Measurements from ENCODE around the gene ABCE1. TPM values are rescaled to one million over a fixed set of nuclear protein-coding genes. Genes with fewer than 3 reads are reported as not detected.

The ABCE1 gene
- total RNA-seq, 1 donor from 2014 or later = 123 TPM

DNA sequence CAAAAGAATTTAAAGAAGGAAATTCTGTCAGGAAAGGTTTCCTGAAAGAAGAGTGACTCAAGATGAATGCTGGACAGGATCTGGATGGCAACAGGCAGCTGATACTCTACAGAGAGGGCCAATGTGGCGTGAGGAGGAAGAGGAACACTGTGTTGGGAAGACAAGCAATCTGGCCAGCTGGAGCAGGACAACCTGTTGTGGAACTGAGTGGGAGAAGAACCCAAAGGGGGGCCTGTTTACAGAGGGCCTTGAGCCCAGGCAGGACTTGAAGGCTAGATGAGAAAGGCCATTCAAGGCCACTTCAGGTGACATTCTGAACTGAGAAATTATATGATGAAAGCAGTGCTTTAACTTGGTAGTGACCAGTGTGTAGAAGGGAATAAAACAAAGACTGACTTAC lies 73.8 kb downstream of the ABCE1 start:
- DNase-seq (ENCODE audit: extremely low read depth, low read depth, low spot score) = no peak

DNA sequence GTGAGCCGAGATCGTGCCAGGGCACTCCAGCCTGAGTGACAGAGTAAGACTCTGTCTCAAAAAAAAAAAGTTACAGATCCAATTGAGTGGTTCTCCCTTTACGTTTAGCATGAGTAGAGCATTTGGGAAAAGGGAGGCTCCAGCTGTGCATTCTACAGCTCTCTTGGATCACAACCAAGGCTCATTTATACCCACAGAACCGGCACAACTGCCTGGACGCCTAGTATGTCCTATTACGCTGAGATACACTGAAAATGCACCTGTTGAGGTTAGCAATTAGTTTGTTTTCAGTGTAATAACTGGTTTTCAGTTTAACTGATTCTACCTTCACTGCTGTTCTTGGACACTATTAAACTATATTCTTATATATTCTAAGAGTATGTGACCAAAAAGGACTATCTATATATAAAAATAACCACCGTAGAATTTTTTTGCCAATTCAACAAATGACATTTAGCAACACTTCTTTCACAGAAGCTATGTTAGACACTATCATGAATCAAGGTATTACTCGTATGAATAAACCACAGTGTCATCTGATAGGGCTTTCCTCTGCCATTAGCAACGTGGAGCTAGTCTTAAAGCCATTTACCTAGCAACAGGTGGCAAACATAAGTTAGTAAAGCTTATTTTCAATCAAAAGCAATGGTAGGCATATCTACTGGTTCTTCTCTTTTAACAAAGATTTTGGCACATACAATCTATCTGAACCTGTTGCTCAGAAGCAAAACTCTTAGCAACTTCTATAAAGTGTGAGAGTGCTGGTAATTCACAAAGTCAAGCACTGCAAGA lies 78.7 kb downstream of the ABCE1 start:
- no peak for DNase-seq (ENCODE audit: extremely low read depth, low read depth, low spot score)

DNA sequence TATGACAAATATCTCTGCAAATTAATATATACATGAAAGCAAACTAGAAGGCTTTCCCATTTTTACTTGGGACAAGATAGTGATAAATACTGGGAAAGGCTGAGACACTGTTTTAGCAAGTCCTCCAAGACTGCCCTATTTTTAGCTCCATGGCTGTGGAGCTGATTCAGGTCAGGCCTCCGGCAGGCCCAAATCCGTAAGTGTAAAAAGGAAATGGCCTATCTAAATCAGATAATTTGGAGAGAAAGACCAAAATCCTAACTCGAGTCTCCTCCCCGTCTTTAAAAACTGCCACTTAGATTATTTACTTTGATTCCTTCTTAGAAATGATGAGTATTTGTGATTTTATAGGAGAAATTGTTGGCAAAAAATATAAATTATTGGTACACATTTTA lies 79.4 kb downstream of the ABCE1 start:
- no peak for DNase-seq (ENCODE audit: extremely low read depth, low read depth, low spot score)

DNA sequence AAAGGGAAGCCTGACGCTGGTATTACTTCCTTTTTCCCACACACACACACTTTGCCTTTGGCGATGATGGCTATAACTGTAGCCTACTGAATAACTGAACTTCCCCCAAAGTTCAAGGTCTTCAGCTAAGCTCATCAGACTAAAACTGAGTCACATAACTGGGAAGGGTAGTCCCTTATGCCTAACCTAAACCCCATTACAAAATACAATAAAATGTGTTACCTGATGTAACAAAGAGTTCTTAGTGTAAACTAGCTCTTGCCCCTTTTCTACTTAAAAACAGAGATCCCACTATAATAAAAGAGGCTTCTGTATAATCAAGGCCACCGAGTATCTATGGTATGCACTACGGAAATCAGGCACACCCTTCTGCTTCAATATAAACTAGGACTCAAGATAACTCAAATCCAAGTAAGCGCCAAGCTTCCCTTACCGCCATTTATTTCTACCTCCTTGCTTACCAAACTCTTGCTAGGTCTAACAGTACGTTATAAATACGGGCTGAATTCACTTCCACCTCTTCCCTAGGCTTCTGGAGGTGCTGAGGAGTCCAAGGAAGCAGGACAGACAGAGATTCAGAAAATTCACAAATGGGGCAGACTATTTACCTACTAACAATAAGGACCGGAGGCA lies 79.9 kb downstream of the ABCE1 start:
- no peak for DNase-seq (ENCODE audit: extremely low read depth, low read depth, low spot score)

DNA sequence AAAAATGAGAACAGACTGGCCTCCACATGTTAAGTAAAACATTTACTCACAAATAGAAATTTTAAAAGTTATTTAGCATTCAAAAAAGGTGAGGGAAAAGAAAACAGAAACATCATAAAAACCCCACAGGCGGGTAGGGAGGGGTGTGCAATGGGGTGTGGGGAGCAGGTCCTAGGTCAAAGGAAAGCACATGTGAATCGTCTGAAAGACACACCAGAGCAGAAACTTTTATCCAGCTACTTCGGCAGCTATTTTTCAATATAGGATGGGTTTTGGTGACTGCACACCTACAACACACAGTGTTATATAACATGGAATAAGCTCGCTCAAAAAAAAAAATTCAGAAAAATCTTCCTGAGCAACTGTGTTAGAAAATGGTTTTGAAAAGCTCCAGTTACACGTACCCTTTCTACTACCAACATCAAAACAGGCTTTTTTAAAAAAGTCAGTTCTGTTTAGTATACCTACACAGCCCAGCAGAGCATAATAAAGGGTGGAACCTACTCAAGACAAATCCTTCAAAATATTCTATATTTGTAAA lies 80.7 kb downstream of the ABCE1 start:
- no peak for DNase-seq (ENCODE audit: extremely low read depth, low read depth, low spot score)

Other genes starting within 250 kb of the ABCE1 start
- gene ANAPC10, start 115 bp upstream of the ABCE1 start, total RNA-seq = 12.4 and 27.4 TPM in 2 replicates
- 23.6 and 38.9 TPM in 2 replicates for gene OTUD4, start 82.3 kb downstream of the ABCE1 start, total RNA-seq

Data from glomerular endothelial cell (primary cell).